Stimulated activated CD4-positive, alpha-beta T cell treated with anti-CD3 and anti-CD28 coated beads, Interleukin-4, amount 100 ng/mL, for 1 hour (primary cell): ENCODE data around the gene PRRT4.
A peak's percentile ranks its signal among the peaks of the same experiment; 100 is the strongest.

Source experiments
- DNase-seq: peaks from one replicate; pipeline ENCODE4 v3.0.0-alpha.2; 2020

Gene PRRT4

DNA sequence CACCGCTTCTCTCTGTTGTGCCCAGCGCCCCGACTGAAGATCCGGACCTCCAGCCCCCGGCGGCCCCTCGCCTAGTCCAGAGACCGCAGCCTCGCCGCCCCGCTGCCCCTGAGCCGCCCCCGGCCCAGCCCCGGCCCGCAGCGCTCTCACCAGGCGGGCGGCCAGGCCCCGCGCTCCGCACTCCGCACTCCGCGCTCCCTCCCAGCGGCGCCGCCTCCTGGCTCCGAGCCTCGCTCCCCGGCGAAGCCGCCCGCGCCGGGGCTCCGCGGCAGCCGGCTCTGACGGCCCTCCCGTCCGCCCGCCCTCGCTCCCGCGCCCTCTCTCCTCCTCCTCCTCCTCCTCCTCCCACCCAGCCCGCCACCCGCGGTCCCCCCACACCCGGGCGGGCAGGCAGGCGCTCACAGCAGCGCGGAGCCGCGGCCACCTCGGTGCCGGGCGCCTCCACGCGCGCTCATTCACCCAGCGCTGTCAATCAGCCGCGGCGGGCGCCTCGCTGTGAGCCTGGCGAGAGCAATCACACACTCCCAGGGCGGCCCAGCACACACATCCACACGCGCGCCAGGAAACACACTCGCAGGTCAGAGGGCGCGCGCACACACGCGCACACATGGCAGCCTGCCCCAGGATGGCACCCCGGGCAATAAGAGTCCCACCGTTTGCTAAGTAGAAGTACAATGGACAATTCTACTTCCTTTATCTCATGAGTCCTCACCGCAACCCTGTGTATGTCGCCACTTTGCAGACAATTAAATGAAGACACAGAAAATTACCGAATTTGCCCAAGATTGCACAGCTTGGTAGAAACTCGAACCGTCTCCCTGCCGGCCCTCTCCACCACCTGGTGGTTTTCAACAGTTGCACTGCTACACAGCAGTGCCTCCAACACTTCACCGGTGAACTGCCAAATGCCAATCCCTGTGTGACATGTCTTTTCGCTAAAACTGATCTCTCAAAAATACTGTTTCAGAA is at the start of gene PRRT4:
Gene PRRT4, minus strand, starts transcription at position 280 of the 969 bp plus-strand sequence.
- peak; percentile 49 for DNase-seq

DNA sequence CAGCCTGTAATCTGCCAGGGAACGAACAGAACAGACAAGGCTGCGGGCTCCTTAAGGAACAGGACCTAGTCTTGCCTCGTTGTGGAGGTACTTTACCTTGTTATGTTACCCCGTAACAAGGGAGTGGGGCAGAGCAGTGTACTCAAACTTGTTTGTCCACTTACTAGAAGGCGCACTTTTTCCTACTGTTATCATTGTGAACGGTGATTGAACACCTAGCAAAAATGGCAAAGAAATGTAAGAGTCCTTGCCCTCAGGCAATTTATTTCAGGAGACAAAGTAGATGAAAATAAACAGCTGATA is 48.9 kb upstream of the PRRT4 start:
- no peak for DNase-seq

DNA sequence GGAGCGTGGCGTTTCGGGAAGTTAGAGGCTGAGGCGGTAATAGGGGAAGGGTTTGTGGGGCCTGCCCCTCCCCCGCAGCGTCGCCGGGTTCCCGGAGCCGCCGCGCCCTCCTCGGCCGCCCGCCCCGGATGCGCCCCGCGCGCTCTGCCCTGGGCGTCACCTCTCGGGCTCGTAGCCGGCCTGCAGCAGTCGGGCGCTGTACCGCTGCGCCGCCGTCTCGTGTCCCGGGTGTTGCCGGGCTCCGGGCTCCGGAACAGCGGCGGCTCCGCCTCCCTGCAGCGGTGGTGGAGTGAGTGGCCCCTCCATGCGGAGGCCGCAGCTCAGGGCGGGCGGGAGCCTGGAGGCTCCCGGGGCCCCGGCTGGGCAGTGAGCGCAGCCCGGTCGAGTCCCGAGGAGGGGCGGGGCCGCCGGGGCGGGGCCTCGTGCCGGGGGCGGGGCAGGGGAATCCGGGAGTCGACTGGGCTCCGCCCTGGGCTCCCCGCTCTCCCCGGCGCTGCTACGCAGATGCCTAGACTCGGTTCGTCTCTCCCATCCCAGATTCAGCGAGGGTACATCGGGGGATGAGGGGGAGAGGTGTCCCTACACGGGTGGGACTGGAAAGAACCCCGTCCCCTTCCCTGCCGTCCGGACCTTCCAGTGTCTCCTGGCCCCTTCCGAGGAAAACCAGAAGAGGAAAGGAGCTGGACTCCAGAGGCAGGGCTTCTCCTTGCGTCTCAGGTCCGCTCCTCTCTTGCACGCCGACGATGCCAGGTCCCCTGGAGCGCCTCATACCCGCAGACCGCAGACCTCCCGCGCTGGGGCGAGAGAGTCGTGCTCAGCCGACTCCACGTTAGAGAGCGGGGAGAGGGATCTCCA is 48.3 kb upstream of the PRRT4 start, which contains the start of gene IMPDH1:
Gene IMPDH1, minus strand, starts transcription at position 387 of the 855 bp plus-strand sequence. Its CDS starts 81 bp downstream, at position 306.
- peak; percentile 87 for DNase-seq

DNA sequence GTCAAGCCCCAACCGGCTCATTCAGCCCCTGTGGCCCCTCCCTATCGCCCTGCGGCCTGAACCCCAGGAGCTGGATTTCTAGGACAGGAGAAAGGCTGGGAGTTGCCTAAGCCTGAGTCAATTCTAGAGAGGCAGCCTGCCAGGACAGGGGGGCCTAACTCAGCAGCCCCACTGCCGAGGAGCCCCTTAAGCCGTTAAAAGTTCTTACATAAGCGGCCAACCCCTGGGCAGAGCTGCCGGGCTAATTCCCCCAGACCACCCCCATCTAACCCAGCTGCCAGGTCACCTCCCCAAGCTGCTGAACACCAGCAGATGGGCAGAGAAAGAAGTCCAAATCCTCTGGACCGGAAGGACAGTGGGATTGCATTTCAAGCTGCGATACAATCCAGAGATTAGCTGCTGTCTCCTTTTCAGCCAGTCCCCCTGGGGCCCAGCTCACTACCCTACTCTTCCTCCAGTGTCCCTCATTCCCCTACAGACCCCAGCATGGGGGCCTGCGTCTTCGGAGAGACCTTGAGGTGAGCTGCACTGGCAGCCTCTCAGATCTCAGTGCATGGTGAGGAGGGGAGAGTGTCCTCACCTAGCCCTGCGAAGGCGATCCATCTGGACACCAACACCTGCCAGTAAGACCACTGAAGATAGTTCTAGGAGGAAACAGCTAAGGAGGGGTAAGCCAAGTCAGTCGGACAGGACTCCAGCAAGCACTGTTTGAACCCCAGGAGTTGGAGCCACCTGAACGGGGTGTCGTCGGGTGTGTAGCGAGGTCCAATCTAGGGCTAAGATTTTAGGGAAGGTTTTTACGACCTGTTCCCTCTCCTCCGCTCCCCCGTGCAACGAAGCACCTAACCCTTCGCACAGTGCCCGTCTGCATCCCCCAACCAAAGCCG is 47.5 kb upstream of the PRRT4 start:
- no peak for DNase-seq

DNA sequence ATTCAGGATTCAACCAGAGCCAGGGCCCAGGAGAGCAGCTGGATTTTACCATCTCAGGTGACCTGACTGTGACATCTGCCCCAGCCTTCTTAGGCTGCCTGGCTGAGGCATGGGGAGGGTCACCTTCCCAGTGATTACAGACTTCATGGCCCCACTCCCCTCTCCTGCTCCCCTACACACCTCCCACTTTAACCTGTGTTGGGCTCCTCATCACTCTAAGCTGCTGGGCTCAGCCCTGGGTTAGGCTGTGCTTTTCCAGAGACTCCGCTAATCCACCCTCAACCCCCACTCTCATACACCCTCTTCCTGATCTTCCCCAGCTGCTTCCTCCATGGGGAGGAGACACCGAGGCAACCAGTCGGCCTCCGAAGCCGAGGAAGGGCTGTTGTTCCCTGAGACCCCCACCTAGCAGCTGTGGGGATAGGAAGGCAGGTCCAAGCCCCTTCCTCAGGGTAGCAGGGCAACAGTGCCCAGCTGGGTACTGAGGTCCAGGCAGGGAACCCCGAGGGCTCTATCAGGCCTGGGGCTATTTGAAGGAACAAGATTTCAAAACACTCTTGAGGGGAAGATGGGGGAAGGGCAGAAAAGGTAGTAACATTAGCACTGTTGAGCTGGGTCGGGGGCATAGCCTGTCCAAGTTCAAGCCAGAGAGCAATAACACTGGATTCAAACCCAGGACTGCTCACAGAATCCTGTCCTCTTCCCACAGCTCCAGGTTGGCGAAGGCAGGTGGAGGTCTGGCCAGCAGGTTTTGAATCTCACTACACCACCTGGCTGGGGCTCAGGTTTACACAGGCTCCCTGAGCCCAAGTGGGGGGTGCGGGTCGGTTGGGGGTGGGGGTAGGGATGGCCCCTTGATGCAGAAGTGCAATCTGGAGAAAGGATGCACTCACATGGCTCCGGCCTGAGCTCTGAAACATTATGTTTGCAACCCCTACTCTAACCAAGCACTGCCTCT is 46.5 kb upstream of the PRRT4 start:
- DNase-seq, result no peak

DNA sequence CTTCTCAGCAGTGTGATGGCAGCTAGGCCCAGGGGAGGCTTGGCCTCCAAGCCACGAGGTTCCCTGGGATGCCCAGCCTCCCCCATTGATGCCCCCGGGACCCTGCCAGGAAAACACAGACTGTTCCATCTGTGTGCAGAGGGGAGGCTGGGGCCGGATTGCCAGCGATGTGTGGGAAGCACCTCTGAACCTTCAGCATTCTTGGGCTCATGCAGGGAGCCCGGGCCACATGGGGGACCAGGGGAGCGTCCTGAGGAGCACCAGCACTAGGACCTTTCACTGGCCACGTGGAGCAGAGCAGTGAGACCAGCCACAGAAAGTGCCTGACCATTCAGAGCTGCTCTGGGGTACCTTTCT is 45.7 kb upstream of the PRRT4 start:
- DNase-seq, result no peak

DNA sequence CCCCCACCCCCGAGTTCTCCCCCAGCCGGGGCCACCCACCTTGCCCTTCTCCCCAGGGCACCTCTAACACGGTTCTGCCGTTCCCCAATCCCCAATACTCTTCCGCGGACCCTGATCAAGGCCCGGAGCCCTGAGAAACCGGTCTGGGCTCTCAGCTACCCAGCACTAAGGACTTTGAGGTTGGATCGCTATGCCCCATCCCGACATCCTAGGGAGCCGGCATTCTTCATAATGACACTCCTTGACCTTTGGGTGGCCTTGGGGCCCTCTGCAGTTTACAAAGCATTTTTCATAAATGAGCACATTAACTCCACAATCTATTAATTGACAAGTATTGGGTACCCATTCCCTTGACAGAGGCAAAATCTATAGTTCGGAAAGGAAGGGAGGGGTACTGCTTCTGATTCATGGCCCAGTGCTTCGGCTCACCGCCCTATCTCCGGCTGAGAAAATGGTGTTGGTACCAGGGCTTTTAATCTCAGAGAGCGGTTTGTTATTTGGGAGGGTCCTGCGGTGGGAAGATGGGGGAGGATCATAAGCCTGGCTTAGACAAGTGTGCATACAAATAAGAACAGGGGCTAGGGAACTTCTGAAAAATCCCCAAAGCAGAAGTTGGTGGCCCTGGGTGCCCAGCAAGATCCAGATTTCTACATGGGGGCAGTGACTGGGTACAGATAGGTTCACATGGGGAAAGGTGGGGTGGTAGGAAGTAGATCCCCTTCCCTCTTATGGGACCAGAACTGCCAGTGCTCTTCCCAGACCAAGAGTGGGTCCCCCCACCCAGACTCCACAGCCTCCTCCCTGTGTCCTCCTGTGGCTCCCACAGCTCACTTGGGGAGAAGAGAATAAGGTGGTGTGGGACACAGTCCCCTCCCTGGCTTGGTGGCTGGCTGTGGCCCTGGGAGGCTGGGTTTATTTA is 45.1 kb upstream of the PRRT4 start:
- DNase-seq, result no peak

DNA sequence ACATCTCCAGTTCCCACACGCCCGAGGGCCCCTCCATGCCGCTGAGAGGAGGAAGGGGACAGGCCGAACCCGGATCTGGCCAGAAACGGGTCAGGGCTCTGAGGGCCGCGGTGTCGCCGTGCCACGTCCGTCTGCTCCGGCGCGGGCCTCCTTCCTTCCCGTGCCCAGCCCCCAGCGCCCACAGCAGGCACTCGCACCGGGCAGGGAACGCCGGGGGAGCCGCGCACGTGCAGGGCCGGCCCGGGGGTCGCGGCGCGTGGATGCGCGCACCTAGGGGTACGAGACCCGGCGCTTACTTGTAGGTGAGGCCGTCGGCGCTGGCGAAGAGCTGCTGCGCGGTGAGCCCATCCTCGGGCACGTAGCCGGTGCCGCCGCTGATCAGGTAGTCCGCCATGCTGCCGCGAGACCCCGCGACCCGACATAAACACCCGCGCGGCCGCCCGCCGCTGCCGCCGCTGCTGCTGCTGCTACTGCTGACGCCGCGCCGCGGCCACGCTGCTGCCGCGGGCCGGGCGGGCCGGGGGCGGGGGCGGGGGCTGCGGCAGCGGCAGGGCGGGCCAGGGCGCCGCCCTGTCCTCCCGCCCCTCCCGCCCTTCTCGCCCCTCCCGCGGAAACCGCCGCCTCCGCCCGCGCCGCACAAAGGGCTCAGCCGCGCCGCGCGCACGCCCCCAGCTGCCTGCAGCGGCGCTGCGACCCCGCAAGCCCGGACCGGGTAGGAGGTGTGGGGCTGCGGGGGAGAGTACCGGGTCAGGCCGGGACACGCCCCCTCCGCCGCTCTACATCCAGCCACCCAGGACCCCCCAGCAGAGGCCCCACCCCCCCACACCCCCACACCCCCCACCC is 44.2 kb upstream of the PRRT4 start:
- DNase-seq, result peak; percentile 66

DNA sequence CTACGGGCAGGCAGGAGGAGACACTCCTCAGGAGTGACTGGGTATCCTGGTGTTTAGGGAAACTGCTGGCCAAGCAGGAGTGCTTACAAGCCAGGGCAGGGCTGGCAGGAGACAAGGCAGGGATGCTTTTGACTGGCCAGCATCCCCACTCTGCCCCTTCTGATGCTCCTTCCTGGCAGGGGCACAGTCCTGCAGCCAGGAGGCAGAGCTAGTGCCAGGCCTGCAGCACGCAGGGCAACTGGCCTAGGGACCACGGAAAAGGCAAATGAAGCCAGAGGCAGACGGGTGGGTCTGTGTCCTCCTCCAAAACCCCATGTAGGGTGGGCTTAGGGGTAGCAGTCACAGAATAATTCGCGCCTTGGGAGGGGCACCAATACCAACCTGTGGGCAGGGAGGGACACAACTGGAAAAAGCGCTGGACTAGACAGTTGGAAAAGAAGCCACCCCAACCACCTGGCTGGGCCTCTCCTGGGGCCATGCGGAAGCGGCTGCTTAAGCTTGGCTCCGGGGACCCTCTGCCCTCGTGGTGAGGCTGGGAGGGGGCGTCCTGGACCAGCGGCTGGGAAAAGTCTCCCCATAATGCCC is 43.5 kb upstream of the PRRT4 start:
- no peak for DNase-seq

DNA sequence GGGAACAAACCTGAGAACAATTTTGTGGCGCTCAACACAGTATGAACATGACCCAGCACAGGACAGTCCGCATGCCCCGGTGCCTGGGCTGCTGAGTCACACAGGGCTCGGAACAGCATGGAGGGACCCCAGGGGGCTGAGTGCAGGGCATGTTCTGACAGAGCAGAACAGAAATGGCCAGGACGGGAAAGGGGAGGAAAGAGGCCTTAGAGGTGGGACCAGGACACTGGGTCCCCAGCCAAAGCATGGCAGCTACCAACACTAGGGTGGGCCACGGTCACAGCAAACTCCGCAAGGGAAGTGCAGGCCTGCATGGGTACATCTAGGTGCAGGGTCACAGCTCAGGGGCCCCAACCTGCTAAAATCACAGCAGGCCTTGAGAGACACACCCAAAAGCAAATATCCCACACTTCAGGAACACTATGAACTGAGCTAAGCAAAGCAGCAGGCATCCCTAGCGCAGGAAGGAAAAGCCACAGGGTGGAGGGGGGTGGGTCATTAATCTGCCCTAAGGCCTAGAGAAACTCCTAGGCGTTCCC is 42.7 kb upstream of the PRRT4 start:
- DNase-seq, result no peak

DNA sequence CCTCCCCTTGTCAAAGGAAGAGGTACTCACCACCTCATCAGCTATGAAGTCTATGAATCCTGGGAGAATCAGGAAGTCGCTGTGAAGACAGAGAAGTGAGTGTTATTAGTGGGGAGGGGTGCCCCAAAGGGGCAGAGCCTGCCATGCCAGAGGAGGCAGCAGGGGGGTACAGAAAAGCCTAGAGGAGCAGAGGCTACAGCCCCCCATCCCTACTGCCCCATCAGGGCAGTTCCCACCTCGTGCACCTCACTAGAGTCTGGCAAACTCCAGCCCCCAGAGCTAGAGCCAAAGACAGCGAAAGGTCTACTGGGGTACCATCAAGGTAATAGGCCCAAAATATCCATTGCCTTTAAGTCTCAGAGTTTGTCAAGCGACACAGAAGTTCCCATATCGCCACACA is 42.2 kb upstream of the PRRT4 start:
- DNase-seq, result no peak

DNA sequence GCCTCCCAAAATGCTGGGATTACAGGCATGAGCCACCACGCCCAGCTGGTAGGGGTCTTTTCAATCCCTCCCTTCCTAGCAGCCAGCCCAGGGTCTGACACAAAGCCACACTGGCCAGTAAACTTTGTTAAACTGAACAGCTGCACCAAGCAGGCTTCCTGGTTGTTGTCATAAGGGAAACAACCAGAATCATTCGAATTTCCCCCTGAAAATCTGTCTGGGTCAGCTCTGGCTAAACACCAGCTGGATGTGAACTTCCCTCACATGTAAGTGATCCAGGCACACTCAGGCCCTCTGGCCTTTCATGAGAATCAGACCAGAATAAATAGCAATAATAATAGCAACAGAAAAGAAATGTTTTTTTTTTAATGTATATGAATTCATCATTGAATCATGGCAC is 40.9 kb upstream of the PRRT4 start:
- DNase-seq, result no peak

DNA sequence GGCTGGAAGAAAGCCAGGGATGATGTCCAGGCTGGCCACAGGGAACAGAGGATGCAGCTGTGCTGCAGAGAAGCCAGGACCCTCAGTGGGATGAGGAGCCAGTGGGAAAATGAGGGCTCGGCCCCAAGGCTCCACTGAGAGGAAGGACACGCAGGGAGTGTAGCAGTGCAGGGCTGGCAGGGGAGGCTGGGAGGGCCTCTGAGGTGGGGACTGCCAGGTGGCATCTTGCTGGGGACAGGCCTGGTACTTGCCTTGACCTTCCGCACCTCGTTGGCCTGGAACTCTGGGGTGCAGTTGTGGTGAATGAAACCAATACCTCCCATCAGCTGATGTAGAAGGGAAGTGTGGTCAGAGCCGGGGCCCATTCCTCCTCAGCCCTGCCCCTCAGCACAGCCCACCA is 39.1 kb upstream of the PRRT4 start:
- no peak for DNase-seq

DNA sequence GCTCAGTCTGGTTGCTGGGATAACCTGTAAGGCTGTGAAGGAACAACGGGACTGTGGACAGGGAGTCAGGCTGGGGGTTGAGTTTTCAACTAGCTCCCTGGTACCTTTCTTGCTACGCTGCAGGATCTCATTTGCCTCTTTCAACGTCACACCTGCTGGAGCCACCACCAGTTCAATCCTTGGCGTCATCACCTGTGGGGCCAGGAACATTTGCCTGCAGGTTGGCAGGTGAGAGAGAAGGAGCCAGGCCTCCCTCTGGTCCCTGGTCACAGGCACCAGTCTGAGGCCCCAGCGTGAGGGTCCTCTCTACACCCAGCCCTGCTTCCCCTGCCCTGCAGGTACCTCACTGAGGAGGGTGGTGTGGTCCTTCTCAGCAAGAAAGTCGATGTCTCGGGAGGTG is 38.5 kb upstream of the PRRT4 start:
- no peak for DNase-seq

DNA sequence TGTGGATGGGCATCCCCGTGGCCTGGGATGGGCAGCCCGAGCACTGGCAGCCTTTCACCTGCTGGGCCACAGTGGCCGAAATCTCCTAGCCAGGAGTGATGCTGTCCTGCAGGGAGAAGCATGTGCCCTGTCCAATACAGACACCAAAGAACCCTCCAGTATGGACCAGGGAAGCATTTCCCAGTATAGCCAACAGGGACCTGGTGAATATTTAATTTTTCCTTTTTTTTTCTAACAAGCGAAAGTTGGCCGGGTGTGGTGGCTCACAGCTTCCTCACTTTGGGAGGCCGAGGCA is 37.3 kb upstream of the PRRT4 start:
- DNase-seq, result no peak

DNA sequence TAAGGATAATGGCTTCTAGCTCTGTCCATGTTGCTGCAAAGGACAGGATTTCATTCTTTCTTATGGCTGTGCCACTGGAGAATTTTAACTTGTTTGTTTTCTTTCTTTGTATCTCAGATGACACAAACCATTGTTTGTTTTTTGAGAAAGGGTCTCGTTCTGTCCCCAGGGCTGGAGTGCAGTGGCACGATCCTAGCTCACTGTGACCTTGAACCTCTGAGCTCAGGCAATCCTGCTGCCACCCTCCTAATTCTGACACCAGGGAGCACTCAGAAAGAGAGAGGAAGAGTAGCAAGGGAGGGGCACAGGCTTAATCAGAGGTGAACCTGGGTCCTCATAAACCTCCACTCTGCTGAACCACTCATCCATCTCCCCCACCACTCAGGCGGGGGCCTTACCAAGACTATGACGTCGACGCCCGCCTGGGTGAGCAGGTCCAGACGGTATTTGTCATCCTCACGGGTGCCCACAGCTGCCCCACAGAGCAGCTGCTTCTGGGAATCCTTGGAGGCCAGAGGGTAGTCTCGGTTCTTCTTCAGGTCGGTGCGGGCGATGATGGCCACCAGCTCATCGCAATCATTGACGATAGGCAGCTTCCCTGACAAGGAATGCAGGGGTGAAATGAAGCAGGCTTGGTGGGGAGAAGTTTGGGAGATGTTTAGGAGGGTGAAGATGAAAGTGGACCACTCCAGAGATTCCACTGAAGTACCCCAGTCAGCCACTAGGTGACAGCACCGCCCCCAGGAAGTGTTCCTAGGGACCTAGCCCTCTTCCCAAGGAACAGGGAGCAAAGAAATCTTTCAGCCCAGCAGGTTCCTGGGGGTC is 36.7 kb upstream of the PRRT4 start:
- peak; percentile 40 for DNase-seq

DNA sequence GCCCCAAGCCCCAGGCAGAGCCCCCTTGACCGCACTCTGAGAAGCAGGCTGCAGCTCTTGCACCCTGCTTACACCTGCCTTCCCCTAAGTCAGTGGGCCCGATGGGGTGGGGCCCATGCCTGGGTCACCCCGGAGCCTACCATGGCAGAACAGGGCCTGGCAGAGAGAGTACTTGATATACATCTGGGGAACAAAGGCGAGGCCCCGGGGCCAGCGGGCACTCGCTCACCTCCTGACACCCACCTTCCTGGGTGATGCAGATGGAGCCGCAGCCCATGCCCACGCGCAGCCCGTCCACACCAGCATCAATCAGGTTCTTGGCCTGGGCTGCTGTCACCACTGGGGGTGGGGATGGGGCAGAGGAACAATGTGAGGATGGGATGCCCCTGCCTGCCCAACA is 34.9 kb upstream of the PRRT4 start:
- DNase-seq, result no peak

DNA sequence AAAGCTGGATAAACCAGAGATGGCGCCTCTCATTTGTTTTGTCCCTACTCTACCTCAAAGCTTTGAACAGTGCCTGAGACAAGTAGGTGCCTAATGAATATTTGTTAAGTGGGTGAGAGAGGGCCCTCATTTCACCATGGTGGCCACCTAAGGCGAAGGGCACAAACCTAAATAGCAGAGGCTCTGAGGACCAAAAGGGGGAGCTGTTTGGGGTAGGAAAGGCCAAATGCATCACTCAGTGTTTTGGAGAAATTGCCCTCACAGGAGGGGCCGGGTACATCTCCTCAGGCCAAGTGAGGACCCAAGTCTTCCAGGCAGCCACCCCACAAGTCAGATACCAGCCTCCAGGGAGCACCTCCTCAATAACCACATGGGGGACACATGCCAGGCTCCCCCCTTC is 34.3 kb upstream of the PRRT4 start:
- no peak for DNase-seq
